ENCODE results near the gene GUSB.

DNA sequence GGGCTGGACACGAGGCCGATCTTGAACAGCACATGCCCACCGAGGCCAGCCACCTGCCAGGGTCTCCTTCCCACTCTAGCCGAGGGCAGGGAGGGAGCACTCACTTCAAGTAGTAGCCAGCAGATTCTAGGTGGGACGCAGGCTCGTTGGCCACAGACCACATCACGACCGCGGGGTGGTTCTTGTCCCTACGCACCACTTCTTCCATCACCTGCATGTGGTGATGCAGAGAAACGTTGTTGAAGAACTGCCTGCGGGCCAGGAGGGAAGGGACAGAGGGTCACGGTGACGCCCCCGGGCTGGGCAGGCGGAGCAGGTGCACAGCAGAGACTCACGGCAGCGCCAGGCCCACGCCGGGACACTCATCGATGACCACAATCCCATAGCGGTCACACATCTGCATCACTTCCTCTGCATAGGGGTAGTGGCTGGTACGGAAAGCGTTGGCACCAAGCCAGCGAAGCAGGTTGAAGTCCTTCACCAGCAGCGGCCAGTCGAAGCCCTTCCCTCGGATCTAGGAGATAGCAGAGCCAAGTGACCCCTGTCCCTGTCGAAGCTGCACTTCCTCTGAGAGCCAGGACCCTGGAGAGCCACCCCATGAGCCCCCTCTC, 7.7 kb downstream of the GUSB start:
- TF ChIP-seq CTCF (IDR thresholded peaks at IDR 0.05): no peak
- TF ChIP-seq POLR2A (IDR thresholded peaks at IDR 0.05): no peak
